Head of caudate nucleus (tissue), 42 donors: ENCODE data around the gene UBE3A.
"Not testable (repeated sequence)": the region's sequence is repeated elsewhere in the genome, so short reads cannot be mapped to it uniquely, and the experiment has no call there.

ENCODE experiments used
- DNase-seq, 42 donors: peaks; one replicate each; pipeline versions ENCODE4 v3.0.0 to v3.0.0-alpha.2; 2020 to 2021; ENCODE audit warnings: mixed read lengths in 7 of 42
- intact Hi-C: fragments of 100-400 bp; cut with DNase I; formaldehyde crosslinking; loops from one replicate; pipeline ENCODE4 v1.15.0; 2022

Gene UBE3A

GRCh38 chr15:25409731-25410130, 29.1 kb downstream of the UBE3A start:
- DNase-seq, intact Hi-C loops: not testable (repeated sequence)

GRCh38 chr15:25408929-25409328, 29.9 kb downstream of the UBE3A start:
- intact Hi-C loops: no loop called here

GRCh38 chr15:25408428-25408827, 30.4 kb downstream of the UBE3A start:
- intact Hi-C loops: no loop called here
- peak in 5 of 42 donors; percentile 5 to 50 (median 27) for DNase-seq

More at GRCh38 chr15:25408929-25409328, 29.9 kb downstream of the UBE3A start:
- no peak for DNase-seq

- no peak for DNase-seq
- intact Hi-C loops: no loop called here
Measured at GRCh38 chr15:25407950-25408349, 30.9 kb downstream of the UBE3A start.

GRCh38 chr15:25406846-25407245, 32.0 kb downstream of the UBE3A start:
- peak in 29 of 42 donors; percentile 3 to 77 (median 44) for DNase-seq
- intact Hi-C loops: no loop called here

GRCh38 chr15:25406261-25406660, 32.6 kb downstream of the UBE3A start:
- intact Hi-C loops: no loop called here
- no peak for DNase-seq

- no peak for DNase-seq
- intact Hi-C loops: no loop called here
Measured at GRCh38 chr15:25403771-25404170, 35.1 kb downstream of the UBE3A start.

- no peak for DNase-seq
- intact Hi-C loops: no loop called here
Measured at GRCh38 chr15:25402342-25402741, 36.5 kb downstream of the UBE3A start.

GRCh38 chr15:25401501-25401900, 37.3 kb downstream of the UBE3A start:
- DNase-seq: no peak
- intact Hi-C loops: no loop called here

- intact Hi-C loops: no loop called here
- no peak for DNase-seq
Measured at GRCh38 chr15:25397100-25397499, 41.7 kb downstream of the UBE3A start.

GRCh38 chr15:25394898-25395297, 43.9 kb downstream of the UBE3A start:
- intact Hi-C loops: no loop called here
- DNase-seq: no peak

GRCh38 chr15:25392806-25393205, 46.0 kb downstream of the UBE3A start:
- DNase-seq: no peak
- intact Hi-C loops: no loop called here

- DNase-seq: no peak
- intact Hi-C loops: no loop called here
Measured at GRCh38 chr15:25391971-25392721, 46.7 kb downstream of the UBE3A start.

GRCh38 chr15:25385986-25386385, 52.8 kb downstream of the UBE3A start:
- no peak for DNase-seq
- intact Hi-C loops: no loop called here

GRCh38 chr15:25381579-25381978, 57.2 kb downstream of the UBE3A start:
- intact Hi-C loops: no loop called here
- DNase-seq: no peak

- no peak for DNase-seq
- intact Hi-C loops: no loop called here
Measured at GRCh38 chr15:25378501-25378901, 60.3 kb downstream of the UBE3A start.

- intact Hi-C loops: no loop called here
- no peak for DNase-seq
Measured at GRCh38 chr15:25375557-25375956, 63.3 kb downstream of the UBE3A start.

- DNase-seq: peak in 5 of 42 donors; percentile 8 to 31 (median 9)
- intact Hi-C loops: no loop called here
Measured at GRCh38 chr15:25374143-25374542, 64.7 kb downstream of the UBE3A start.

GRCh38 chr15:25372298-25372697, 66.5 kb downstream of the UBE3A start:
- intact Hi-C loops: no loop called here
- DNase-seq: no peak

- DNase-seq: no peak
- intact Hi-C loops: no loop called here
Measured at GRCh38 chr15:25368850-25369249, 70.0 kb downstream of the UBE3A start.

GRCh38 chr15:25366058-25366457, 72.8 kb downstream of the UBE3A start:
- DNase-seq: no peak
- intact Hi-C loops: no loop called here
